Gastrocnemius medialis (tissue), 4 donors: ENCODE results near the gene KDM6A. TPM values are rescaled to one million over a fixed set of nuclear protein-coding genes. Genes with fewer than 3 reads are reported as not detected.

Experiments used
- ATAC-seq, 2 donors: fragments of 150-250 bp; one replicate each; pipeline ENCODE4 v1.9.1; 2016
- DNase-seq, 2 donors: peaks; one replicate each; pipeline ENCODE4 v3.0.0-alpha.2; 2019
- H3K27ac ChIP-seq, 4 donors: fragments of 200-600 bp; sonication (generic); 1 replicate in 1 of 4; 2 replicates in 3 of 4; pipeline ENCODE4 v1.5.1; 2016 to 2018; ENCODE audit warnings: mild to moderate bottlenecking in 2 of 4, moderate library complexity in 1 of 4
- H3K27me3 ChIP-seq, 3 donors: fragments of 200-600 bp; sonication (generic) in 2 of 3; 1 replicate in 1 of 3; 2 replicates in 2 of 3; pipeline versions ENCODE4 v1.5.1 to v1.6.0; 2016 to 2019; ENCODE audit warnings: mild to moderate bottlenecking in 1 of 3, moderate library complexity in 1 of 3
- H3K36me3 ChIP-seq, 2 donors: fragments of 200-600 bp; sonication (generic) in 1 of 2; one replicate each; pipeline ENCODE4 v1.5.1; 2017 to 2018
- H3K4me1 ChIP-seq, 2 donors: fragments of 200-600 bp; sonication (generic) in 1 of 2; one replicate each; pipeline ENCODE4 v1.5.1; 2016 to 2017; ENCODE audit warnings: mild to moderate bottlenecking in 2 of 2
- H3K4me3 ChIP-seq, 4 donors: fragments of 200-600 bp; sonication (generic) in 3 of 4; 1 replicate in 1 of 4; 2 replicates in 3 of 4; pipeline ENCODE4 v1.5.1; 2016 to 2019; ENCODE audit warnings: mild to moderate bottlenecking in 2 of 4
- H3K9me3 ChIP-seq, 3 donors: fragments of 200-600 bp; sonication (generic) in 2 of 3; 1 replicate in 1 of 3; 2 replicates in 2 of 3; pipeline ENCODE4 v1.5.1; 2016 to 2019
- POLR2A ChIP-seq, 2 donors: fragments of 450-650 bp; IDR thresholded peaks; one replicate each; pipeline ENCODE4 v1.6.1; 2017; ENCODE audit warnings: antibody characterized with exemption in 2 of 2, mild to moderate bottlenecking in 2 of 2, moderate library complexity in 2 of 2
- in situ Hi-C, 4 donors: fragments of 200-750 bp; cut with MboI; loops; one replicate each; pipeline versions ENCODE4 v1.15.0 to v1.8.0; 2017; ENCODE audit warnings: low sequenced_read_pairs in 4 of 4
- intact Hi-C: fragments of 100-400 bp; cut with DNase I; formaldehyde crosslinking; loops from one replicate; pipeline ENCODE4 v1.15.1; 2023; ENCODE audit warnings: low total_unique reads
- total RNA-seq, 4 donors: library from RNA; depleted of rRNA; stranded (reverse); fragments of >200 nt; gene quantifications; one replicate each; pipeline versions ENCODE4 v1.1.0 to v1.2.3, GENCODE V29; 2016
- TF ChIP-seq, protein P1 (sequence below), 5 experiments: fragments of 450-650 bp in 3 of 5; fragments of 200-600 bp in 2 of 5; sonication (generic) in 2 of 5; IDR thresholded peaks in 4 of 5; conservative IDR thresholded peaks in 1 of 5; 1 replicate in 4 of 5; 2 replicates in 1 of 5; pipeline ENCODE4 v1.5.1; 2016 to 2019; ENCODE audit warnings: antibody characterized with exemption in 5 of 5, mild to moderate bottlenecking in 3 of 5, moderate library complexity in 3 of 5

Gene KDM6A
- total RNA-seq, 4 donors from 2014 or later: 14.3 to 29.2 (median 20.1) TPM

DNA sequence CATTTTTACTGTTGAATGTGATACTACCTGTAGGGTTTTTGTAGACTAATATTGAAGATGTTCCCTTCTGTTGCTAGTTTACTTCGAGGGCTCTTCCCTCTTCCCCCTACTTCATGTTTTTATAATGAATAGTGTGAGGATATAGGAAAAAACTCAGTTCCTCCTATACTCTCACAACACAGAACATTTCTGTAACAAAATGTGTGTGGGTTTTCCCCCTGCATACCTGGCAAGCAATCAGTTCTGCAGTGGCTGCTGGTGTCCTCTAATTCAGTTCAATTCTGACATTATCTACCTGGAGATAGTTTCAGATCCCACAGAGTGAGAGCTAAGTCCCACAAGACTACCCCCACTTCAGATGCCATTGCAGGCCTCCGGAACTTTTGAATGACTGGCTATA lies 107.9 kb downstream of the KDM6A start:
- H3K4me3 ChIP-seq: no peak overlapping the region
- no peaks in the 10 kb centered on the region for H3K27me3 ChIP-seq
- no peak for TF ChIP-seq POLR2A (IDR thresholded peaks at IDR 0.05)
- H3K9me3 ChIP-seq: no peaks in the 10 kb centered on the region
- ATAC-seq (no peak), DNase-seq (no peak)
- no peaks in the 10 kb centered on the region for H3K4me1 ChIP-seq
- in situ Hi-C loops (no loop called here), intact Hi-C loops (no loop called here)
- no peak overlapping the region for H3K27ac ChIP-seq
- H3K36me3 ChIP-seq: no peaks in the 10 kb centered on the region

- no peak for DNase-seq
- ATAC-seq: no peak
- no peak overlapping the region for H3K4me3 ChIP-seq
- no peaks in the 10 kb centered on the region for H3K36me3 ChIP-seq
- in situ Hi-C loops: no loop called here
- H3K4me1 ChIP-seq: no peaks in the 10 kb centered on the region
- no peak for TF ChIP-seq POLR2A (IDR thresholded peaks at IDR 0.05)
- TF ChIP-seq, protein P1, sequence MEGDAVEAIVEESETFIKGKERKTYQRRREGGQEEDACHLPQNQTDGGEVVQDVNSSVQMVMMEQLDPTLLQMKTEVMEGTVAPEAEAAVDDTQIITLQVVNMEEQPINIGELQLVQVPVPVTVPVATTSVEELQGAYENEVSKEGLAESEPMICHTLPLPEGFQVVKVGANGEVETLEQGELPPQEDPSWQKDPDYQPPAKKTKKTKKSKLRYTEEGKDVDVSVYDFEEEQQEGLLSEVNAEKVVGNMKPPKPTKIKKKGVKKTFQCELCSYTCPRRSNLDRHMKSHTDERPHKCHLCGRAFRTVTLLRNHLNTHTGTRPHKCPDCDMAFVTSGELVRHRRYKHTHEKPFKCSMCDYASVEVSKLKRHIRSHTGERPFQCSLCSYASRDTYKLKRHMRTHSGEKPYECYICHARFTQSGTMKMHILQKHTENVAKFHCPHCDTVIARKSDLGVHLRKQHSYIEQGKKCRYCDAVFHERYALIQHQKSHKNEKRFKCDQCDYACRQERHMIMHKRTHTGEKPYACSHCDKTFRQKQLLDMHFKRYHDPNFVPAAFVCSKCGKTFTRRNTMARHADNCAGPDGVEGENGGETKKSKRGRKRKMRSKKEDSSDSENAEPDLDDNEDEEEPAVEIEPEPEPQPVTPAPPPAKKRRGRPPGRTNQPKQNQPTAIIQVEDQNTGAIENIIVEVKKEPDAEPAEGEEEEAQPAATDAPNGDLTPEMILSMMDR (IDR thresholded peaks at IDR 0.05 in 4 of 5, conservative IDR thresholded peaks at IDR 0.05 in 1 of 5): no peak
- intact Hi-C loops: no loop called here
- H3K9me3 ChIP-seq: no peaks in the 10 kb centered on the region
- H3K27me3 ChIP-seq: no peaks in the 10 kb centered on the region
- no peak overlapping the region for H3K27ac ChIP-seq
Measured at GRCh38 chrX:44989995-44990770, 117.2 kb downstream of the KDM6A start.

DNA sequence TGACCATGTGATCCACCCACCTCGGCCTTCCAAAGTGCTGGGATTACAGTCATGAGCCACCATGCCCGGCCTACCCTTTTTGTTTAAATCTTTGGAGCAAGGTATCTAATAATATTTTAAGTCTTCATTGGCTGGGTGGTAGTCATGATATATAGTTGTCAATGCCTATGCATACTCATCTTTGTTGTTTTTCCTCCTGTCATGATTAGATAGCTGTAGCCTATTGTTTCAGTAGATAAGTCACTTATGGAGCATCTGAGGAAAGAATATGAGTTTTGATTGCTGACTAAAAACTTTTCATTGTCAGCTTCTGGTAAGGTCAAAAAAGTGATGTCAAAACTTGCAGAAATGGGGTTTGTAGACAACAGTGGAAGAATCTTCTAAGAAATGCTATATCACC lies 119.8 kb downstream of the KDM6A start:
- no peaks in the 10 kb centered on the region for H3K27me3 ChIP-seq
- H3K4me3 ChIP-seq: no peak overlapping the region
- no peak for DNase-seq
- no peak overlapping the region for H3K27ac ChIP-seq
- in situ Hi-C loops (no loop called here), intact Hi-C loops (no loop called here)
- no peak for TF ChIP-seq POLR2A (IDR thresholded peaks at IDR 0.05)
- TF ChIP-seq, protein P1 (IDR thresholded peaks at IDR 0.05 in 4 of 5, conservative IDR thresholded peaks at IDR 0.05 in 1 of 5): no peak
- peaks cover 2 to 17% of the 10 kb centered on the region in 2 donors for H3K4me1 ChIP-seq
- no peaks in the 10 kb centered on the region for H3K36me3 ChIP-seq
- ATAC-seq: no peak
- no peaks in the 10 kb centered on the region for H3K9me3 ChIP-seq

DNA sequence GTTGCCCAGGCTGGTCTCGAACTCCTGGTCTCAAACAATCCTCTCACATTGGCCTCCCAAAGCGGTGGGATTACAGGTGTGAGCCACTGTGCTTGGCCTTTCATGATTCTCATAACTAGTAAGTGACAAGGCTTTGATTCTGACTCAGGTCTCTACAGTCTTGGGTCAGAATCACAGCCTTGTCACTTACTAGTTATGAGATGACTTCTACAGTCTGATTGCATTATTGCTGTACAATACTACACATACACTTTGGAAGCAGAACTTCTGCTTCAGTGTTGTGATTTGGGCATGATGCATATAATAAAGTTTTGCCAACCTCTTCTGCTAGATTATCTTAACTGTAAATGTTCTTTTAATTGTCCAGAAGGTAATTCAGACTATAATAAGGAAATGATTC lies 123.3 kb downstream of the KDM6A start:
- intact Hi-C loops (no loop called here), in situ Hi-C loops (no loop called here)
- TF ChIP-seq, protein P1 (IDR thresholded peaks at IDR 0.05 in 4 of 5, conservative IDR thresholded peaks at IDR 0.05 in 1 of 5): no peak
- H3K36me3 ChIP-seq: no peaks in the 10 kb centered on the region
- no peaks in the 10 kb centered on the region for H3K9me3 ChIP-seq
- H3K4me1 ChIP-seq: peaks cover 4 to 35% of the 10 kb centered on the region in 2 donors
- H3K27ac ChIP-seq: no peak overlapping the region
- ATAC-seq (no peak), DNase-seq (no peak)
- no peaks in the 10 kb centered on the region for H3K27me3 ChIP-seq
- H3K4me3 ChIP-seq: no peak overlapping the region

DNA sequence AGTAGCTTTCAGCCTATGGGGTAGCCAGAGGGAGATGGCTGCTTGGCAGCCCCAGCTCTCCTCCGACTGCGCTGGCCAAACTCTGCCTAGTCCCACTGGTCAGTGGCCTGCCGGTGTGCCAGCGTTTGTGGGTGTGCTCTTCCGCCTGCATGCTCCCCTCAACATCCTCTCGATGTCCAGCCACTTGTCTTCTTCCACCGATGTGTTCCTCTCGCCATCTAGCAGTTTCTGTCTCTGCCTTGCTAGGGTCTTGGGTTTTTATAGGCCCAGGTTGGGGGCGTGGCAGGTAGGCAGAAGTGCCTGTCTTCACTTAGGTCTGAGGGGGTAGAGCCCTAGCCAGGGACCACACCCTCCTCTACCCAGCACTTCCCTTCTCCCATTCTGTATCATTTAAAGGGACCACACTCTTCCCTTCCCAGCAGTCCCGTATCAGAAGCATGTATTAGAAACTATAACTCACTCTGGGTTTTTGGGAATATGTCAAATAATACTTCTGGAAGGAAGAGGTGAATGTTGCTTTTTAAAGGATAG lies 124.4 kb downstream of the KDM6A start:
- in situ Hi-C loops (no loop called here), intact Hi-C loops (no loop called here)
- no peaks in the 10 kb centered on the region for H3K9me3 ChIP-seq
- no peak for TF ChIP-seq POLR2A (IDR thresholded peaks at IDR 0.05)
- TF ChIP-seq, protein P1 (IDR thresholded peaks at IDR 0.05 in 4 of 5, conservative IDR thresholded peaks at IDR 0.05 in 1 of 5): no peak
- DNase-seq: no peak
- ATAC-seq: no peak
- H3K27ac ChIP-seq: no peak overlapping the region
- no peak overlapping the region for H3K4me3 ChIP-seq
- no peaks in the 10 kb centered on the region for H3K27me3 ChIP-seq
- H3K36me3 ChIP-seq: no peaks in the 10 kb centered on the region
- peaks cover 4 to 41% of the 10 kb centered on the region in 2 donors for H3K4me1 ChIP-seq
